Activated CD4-positive, alpha-beta T cell treated with anti-CD3 and anti-CD28 coated beads for 36 hours (primary cell): ENCODE measurements around the gene PHTF2. TPM values are rescaled to one million over a fixed set of nuclear protein-coding genes. Genes with fewer than 3 reads are reported as not detected.
A peak's percentile ranks its signal among the peaks of the same experiment; 100 is the strongest.

ENCODE experiments used
- ATAC-seq: fragments of 200-7000 bp; cut with Tn5 transposase; one replicate; pipeline ENCODE4 v1.10.0; 2021; ENCODE audit warnings: mild to moderate bottlenecking, moderate library complexity
- CTCF ChIA-PET: fragments of 350-600 bp; sonication (Branson Sonifier 250); formaldehyde crosslinking; loops from one replicate; lab custom pipeline; 2021; ENCODE audit warnings: antibody characterized with exemption; lab: Charles Lee
- POLR2A ChIA-PET: fragments of 350-600 bp; sonication (Branson Sonifier 250); formaldehyde crosslinking; loops from one replicate; lab custom pipeline; 2021; ENCODE audit warnings: antibody characterized with exemption, inconsistent platforms; lab: Charles Lee
- DNase-seq: peaks from one replicate; pipeline ENCODE4 v3.0.0-alpha.2; 2020
- H3K27ac Mint-ChIP-seq: one replicate; pipeline ENCODE4 v1.8.0; 2021; ENCODE audit warnings: mixed read lengths
- H3K27me3 Mint-ChIP-seq: one replicate; pipeline ENCODE4 v1.8.0; 2021; ENCODE audit warnings: mixed read lengths
- H3K36me3 Mint-ChIP-seq: one replicate; pipeline ENCODE4 v1.8.0; 2021; ENCODE audit warnings: low read depth, mixed read lengths
- H3K4me1 Mint-ChIP-seq: one replicate; pipeline ENCODE4 v1.8.0; 2021; ENCODE audit warnings: mixed read lengths
- H3K4me3 Mint-ChIP-seq: one replicate; pipeline ENCODE4 v1.8.0; 2021; ENCODE audit warnings: mild to moderate bottlenecking, moderate library complexity, mixed read lengths
- H3K9me3 Mint-ChIP-seq: one replicate; pipeline ENCODE4 v1.8.0; 2021; ENCODE audit warnings: low read depth, mixed read lengths
- intact Hi-C, 2 experiments: fragments of 100-400 bp; cut with DNase I in 1 of 2; cut with micrococcal nuclease in 1 of 2; formaldehyde crosslinking; loops; one replicate each; pipeline versions ENCODE4 v1.14.2 to v1.15.1; 2022 to 2024; cut with DNase I, micrococcal nuclease
- total RNA-seq, 2 experiments: library from RNA; stranded (reverse); gene quantifications; one replicate each; pipeline ENCODE4 v1.2.3, GENCODE V29; 2021

The PHTF2 gene
- 10 to 100 TPM; 25.5 to 26.7 TPM for total RNA-seq

DNA sequence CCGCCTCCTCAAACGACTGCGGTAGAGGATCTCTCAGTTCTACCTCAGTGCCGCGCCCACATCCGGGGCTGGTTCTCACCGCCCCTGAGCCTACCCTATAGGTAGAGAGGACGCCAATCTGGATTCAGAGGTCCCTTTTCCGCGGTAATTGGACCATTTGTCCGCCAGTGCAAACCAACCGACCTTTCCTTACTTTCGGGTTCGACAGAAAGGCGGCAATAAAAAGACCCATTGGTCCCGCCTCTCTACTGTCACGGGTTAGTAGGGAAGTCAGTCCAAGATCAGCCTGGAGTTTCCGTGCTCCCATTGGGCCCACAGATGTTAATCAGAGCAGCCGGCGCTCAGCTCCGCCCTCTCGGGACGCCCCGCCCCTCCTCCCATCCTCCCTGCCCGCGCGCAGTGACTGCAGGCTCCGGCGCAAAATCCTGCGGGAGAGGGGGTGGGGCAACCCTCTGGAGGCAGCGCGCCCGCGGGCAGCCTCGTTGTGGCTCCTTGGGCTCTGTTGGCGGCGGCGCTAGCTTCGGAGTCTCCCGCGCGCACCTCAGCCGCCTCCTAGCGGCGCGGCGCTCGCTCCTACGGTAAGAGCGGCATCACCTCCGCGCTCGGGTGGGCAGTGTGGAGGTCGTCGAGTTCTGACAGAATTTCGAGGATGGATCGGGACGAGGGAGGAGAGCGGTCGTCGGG is at the start of gene PHTF2, which contains the start of gene TMEM60:
Gene PHTF2 (plus strand): TSS at position 380 of the 684 bp plus-strand sequence.
Gene TMEM60 (minus strand): TSS at position 41 of the 684 bp plus-strand sequence. CDS start 4,061 bp downstream, outside the sequence.
- Mint-ChIP-seq H3K9me3 (no peaks in the 10 kb centered on the region), H3K36me3 (peaks cover 17% of the 10 kb centered on the region), H3K27ac (peak within 1 kb of the TSS; percentile 94), H3K4me3 (peak within 1 kb of the TSS; percentile 83), H3K4me1 (peaks cover 68% of the 10 kb centered on the region), H3K27me3 (no peaks in the 10 kb centered on the region)
- POLR2A ChIA-PET = interaction anchor here (1.0 to 1.2 kb wide), 2 partner anchors 77 to 103 kb away, joined by 3 to 4 read pairs; no protein-coding TSS in a partner anchor
- intact Hi-C loops = loop anchor here (1.0 to 5.0 kb wide), 9 partner anchors 33 to 1406 kb away; partner anchors contain the start of genes RSBN1L (in 2 of the 2) and PTPN12 (in 1 of the 2)
- peak; percentile 96 for DNase-seq
- ATAC-seq = peak; percentile 93
- CTCF ChIA-PET = interaction anchor here (0.7 to 2.2 kb wide), 10 partner anchors 12 to 382 kb away, joined by 3 to 7 read pairs (median 3); partner anchors contain the start of gene GSAP

DNA sequence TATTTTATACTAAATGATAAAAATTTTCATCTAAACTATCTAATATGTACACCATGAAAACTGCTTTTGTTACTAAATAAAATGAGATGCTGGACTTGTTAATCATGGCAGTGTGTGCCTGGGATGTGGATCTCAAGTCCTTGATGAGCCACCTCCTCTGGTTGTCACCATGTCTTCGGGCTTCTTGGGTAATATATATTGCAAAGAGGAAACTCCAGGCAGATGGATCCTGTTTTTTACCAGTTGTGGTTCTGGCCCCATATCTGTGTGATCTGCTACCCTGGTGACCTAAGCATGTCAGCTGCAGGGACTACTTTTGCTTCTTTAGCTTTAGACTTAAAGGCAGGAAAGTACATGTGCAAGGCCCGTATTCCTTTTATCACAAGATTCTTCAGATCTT is 46.6 kb upstream of the PHTF2 start:
- intact Hi-C loops = no loop called here
- peak; percentile 39 for ATAC-seq
- H3K4me3 Mint-ChIP-seq = no peak overlapping the region
- ChIA-PET CTCF (interaction anchor here (0.8 to 3.1 kb wide), 5 partner anchors 8 to 101 kb away, joined by 3 to 24 read pairs (median 3); partner anchors contain the start of gene RSBN1L), POLR2A (no interaction called here)
- no peak for DNase-seq
- peaks cover 47% of the 10 kb centered on the region for H3K4me1 Mint-ChIP-seq
- no peaks in the 10 kb centered on the region for H3K27me3 Mint-ChIP-seq
- H3K27ac Mint-ChIP-seq = peak overlapping the region; percentile 14
- H3K36me3 Mint-ChIP-seq = peaks cover 22% of the 10 kb centered on the region
- H3K9me3 Mint-ChIP-seq = no peaks in the 10 kb centered on the region

DNA sequence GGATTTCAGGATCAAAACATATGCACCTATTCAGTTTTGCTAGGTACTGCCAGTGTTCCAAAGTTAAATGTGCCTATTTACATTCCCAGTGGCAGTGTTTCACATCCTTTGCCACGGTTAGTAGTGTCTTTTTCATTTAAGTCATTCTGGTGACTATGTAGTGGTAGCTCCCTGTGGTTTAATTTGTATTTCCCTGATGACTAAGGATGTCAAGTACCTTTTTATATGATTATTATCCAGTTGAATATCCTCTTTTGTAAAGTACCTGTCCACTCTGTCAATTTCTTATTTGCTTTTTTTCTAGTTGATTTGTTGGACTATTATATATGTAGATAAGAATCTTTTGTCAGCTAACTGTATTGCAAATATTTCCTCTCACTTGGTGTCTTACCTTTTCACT is 45.4 kb upstream of the PHTF2 start:
- POLR2A ChIA-PET = no interaction called here
- intact Hi-C loops = no loop called here
- CTCF ChIA-PET = interaction anchor here (2.4 to 3.1 kb wide), 2 partner anchors 95 to 102 kb away, joined by 8 to 24 read pairs; no protein-coding TSS in a partner anchor
- ATAC-seq (peak; percentile 39), DNase-seq (no peak)
- Mint-ChIP-seq H3K4me1 (peaks cover 44% of the 10 kb centered on the region), H3K4me3 (no peak overlapping the region), H3K9me3 (no peaks in the 10 kb centered on the region), H3K36me3 (peaks cover 19% of the 10 kb centered on the region), H3K27ac (no peak overlapping the region), H3K27me3 (no peaks in the 10 kb centered on the region)

DNA sequence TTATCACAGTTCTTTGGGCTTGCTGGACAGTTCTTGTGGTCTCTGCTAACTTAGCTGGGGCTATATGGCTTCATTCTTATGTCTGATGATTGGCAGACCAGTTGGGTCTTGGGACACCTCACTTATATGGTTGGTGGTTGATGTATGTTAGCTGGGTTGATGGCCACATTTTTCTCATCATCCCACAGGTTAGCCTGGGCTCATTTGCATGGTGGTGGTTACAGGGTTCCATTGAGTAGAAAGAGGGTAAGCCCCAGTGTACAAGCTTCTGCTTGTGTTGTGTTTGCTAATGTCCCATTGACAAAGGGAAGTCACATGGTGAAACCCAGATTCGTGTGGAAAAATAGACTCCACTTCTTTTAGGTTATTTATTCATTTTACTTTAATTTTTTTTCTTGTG is 41.0 kb upstream of the PHTF2 start:
- CTCF ChIA-PET = interaction anchor here (0.6 to 3.7 kb wide), 7 partner anchors 10 to 112 kb away, joined by 3 to 40 read pairs (median 3); partner anchors contain the start of gene RSBN1L
- peak; percentile 70 for ATAC-seq

DNA sequence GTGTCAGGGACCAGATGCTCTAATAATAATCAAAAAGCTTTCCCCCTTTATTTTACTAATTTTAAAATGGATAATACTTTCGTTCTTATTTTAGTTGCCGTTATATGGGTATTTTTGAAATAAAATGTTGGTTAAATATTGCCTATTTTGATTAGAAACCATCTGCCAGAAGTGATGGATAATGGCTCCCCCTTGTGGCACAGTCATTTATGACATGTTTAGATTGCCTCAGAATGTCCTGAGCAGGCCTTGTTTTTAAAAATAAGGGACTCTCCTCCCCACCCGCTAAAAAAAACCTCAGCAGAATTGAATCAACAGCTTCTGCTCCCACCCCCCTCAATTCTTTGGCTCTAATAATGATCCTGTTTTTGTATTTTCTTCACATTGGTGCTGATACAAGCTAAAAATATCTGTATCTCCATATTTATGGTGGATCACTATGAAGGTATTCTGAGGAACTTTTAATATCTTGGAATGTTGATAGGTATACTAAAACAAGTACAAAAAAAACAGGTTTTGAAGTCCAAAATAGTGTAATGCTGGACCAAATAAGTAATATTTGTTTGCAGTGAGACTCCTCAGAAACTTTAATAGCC is 39.2 kb upstream of the PHTF2 start:
- ATAC-seq = peak; percentile 81
- no peak overlapping the region for H3K27ac Mint-ChIP-seq
- POLR2A ChIA-PET = no interaction called here

More for the DNA sequence above, 41.0 kb upstream of the PHTF2 start:
- Mint-ChIP-seq H3K4me3 (no peak overlapping the region), H3K4me1 (peaks cover 39% of the 10 kb centered on the region), H3K36me3 (no peaks in the 10 kb centered on the region), H3K27me3 (no peaks in the 10 kb centered on the region), H3K27ac (peak overlapping the region; percentile 19), H3K9me3 (no peaks in the 10 kb centered on the region)
- intact Hi-C loops = loop anchor here in 1 of 2 experiments (5.0 kb wide), 1 partner anchor 180 kb away; no protein-coding TSS in a partner anchor
- POLR2A ChIA-PET = no interaction called here
- peak; percentile 20 for DNase-seq

DNA sequence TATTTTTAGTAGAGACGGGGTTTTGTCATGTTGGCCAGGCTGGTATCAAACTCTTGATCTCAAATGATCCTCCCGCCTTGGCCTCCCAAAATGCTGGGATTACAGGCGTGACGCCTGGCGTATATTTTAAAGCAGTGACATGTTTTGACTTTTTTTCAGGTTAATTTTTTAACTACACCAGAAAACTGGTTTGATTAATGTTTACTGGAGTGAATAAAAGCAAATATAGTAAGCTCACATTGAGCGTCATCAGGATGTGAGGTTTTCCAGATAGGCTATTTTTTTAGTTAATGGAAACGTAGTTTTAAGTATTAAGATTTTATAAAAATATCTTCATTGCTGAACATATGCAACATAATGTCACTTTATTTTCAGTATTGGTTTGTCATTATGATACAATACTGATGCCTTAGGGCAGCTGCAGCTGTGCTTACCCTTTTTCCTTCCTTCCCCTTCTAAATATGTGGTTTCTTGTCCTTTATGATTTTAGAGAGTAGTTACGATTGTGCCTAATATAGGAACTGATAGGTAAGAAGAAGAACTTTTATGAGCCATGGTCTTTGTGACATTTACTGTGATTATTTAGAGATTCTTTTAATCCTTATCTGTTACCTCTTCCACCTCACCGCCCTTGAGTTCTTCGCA is 37.6 kb upstream of the PHTF2 start:
- H3K4me1 Mint-ChIP-seq = peaks cover 31% of the 10 kb centered on the region
- H3K27me3 Mint-ChIP-seq = no peaks in the 10 kb centered on the region
- intact Hi-C loops = no loop called here
- ChIA-PET CTCF (interaction anchor here (0.6 to 3.7 kb wide), 8 partner anchors 13 to 229 kb away, joined by 3 to 70 read pairs (median 4); no protein-coding TSS in a partner anchor), POLR2A (no interaction called here)
- ATAC-seq (no peak), DNase-seq (no peak)
- H3K27ac Mint-ChIP-seq = no peak overlapping the region
- no peak overlapping the region for H3K4me3 Mint-ChIP-seq
- no peaks in the 10 kb centered on the region for H3K9me3 Mint-ChIP-seq
- H3K36me3 Mint-ChIP-seq = peaks cover 5% of the 10 kb centered on the region

More for the DNA sequence above, 39.2 kb upstream of the PHTF2 start:
- H3K27me3 Mint-ChIP-seq = no peaks in the 10 kb centered on the region
- intact Hi-C loops = loop anchor here (1.0 to 5.0 kb wide), 5 partner anchors 63 to 178 kb away; partner anchors contain the start of gene RSBN1L (in 2 of the 2)
- H3K9me3 Mint-ChIP-seq = no peaks in the 10 kb centered on the region
- CTCF ChIA-PET = interaction anchor here (0.7 to 3.7 kb wide), 31 partner anchors 8 to 566 kb away, joined by 3 to 70 read pairs (median 4); no protein-coding TSS in a partner anchor
- DNase-seq = peak; percentile 78
- peaks cover 31% of the 10 kb centered on the region for H3K4me1 Mint-ChIP-seq
- H3K36me3 Mint-ChIP-seq = no peaks in the 10 kb centered on the region
- H3K4me3 Mint-ChIP-seq = no peak overlapping the region

DNA sequence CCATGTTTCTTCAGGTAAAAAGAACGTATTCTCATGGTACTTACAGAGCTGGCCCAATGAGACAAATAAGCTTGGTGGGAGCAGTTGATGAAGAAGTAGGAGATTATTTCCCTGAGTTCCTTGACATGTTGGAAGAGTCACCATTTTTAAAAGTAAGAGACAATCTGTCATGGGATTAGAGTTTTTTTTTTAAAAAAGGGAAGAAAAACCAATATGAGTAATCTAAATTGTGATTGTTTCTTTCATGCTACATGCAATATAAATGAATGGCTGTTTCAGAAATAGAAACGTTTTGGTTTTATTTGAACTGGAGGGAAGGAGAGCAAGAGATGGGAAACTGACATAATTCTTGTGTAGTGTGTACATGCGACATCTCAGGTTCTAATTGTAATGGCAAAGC is 33.1 kb upstream of the PHTF2 start:
- no peak overlapping the region for H3K4me3 Mint-ChIP-seq
- ChIA-PET POLR2A (no interaction called here), CTCF (no interaction called here)
- H3K9me3 Mint-ChIP-seq = no peaks in the 10 kb centered on the region
- no peak for DNase-seq
- H3K27ac Mint-ChIP-seq = no peak overlapping the region
- intact Hi-C loops = no loop called here
- peaks cover 7% of the 10 kb centered on the region for H3K36me3 Mint-ChIP-seq
- ATAC-seq = no peak
- no peaks in the 10 kb centered on the region for H3K27me3 Mint-ChIP-seq
- H3K4me1 Mint-ChIP-seq = peaks cover 14% of the 10 kb centered on the region

DNA sequence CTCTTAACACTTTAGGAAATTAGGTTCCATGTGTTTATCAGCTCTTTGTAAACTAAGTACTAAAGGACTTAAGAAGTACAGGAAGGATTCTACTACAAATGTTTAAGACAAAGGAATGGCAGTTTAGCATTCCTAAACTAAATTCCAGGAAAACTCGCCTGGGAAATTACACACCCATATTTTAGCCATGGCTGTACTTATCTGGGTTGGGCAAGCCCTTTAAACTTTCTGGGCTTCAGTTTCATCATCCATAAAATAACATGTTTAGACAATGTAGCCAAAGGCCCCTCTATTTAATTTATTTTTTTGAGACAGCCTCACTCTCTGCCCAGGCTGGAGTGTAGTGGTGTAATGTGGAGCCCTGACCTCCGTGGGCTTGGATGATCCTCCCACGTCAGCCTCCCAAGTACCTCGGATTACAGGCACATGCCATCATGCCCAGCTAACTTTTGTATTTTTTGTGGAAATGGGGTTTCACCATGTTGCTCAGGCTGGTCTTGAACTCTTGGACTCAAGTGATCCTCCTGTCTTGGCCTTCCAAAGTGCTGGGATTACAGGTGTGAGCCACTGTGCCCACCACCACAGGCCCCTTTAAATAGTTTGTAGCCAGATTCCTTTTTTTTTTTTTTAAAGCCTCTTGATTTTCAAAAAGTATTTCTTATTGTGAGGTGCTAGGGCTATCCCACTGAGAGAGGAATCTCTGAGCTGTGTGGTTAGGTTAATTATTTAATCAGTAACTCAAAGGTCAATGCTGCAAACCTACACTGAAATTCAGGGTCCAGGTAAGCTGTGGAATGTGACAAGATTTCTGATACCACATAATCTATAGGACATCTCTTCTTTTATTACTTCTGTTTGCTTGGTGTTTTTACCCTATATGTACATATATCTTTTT is 32.4 kb upstream of the PHTF2 start:
- Mint-ChIP-seq H3K9me3 (no peaks in the 10 kb centered on the region), H3K36me3 (peaks cover 11% of the 10 kb centered on the region), H3K27ac (no peak overlapping the region), H3K4me3 (no peak overlapping the region), H3K27me3 (no peaks in the 10 kb centered on the region), H3K4me1 (peaks cover 14% of the 10 kb centered on the region)
- intact Hi-C loops = no loop called here
- POLR2A ChIA-PET = no interaction called here
- CTCF ChIA-PET = interaction anchor here (0.6 kb wide), 1 partner anchor 33 kb away, joined by 3 read pairs; the partner anchor contains the start of gene PHTF2
- ATAC-seq = no peak
- DNase-seq = no peak

DNA sequence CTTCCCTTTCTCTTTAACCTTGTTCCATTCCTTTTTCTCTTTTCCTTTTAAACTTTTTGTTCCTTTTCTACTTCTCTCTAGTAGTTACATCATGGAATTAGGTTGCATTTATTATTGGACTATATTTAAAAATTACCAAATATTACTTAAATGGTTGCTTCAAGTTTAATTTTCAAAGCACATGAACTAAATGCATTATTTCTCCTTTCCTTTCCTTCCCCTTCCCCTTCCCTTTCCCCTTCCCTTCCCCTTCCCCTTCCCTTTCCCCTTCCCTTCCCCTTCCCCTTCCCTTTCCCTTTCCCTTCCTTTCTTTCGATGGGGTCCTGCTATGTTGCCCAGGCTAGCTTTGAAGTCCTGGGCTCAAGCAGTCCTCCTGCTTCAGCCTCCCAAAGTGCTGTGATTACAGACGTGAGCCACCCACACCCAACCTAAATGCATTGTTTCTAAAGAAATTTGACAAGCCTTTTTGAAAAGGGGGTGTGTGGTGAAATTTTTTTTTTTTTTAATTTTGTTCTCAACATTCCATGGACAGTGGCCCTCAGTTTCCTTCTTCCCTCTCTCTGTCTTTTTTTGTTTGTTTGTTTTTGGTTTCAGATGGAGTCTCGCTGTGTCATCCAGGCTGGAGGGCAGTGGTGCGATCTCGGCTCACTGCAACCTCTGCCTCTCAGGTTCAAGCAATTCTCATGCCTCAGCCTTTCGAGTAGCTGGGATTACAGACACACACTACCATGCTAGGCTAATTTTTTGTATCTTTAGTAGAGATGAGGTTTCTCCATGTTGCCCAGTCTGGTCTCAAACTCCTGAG is 31.6 kb upstream of the PHTF2 start:
- ChIA-PET POLR2A (no interaction called here), CTCF (interaction anchor here (0.6 kb wide), 1 partner anchor 32 kb away, joined by 3 read pairs; the partner anchor contains the start of gene PHTF2)
- peaks cover 14% of the 10 kb centered on the region for H3K4me1 Mint-ChIP-seq
- DNase-seq (no peak), ATAC-seq (no peak)
- H3K9me3 Mint-ChIP-seq = no peaks in the 10 kb centered on the region
- no peaks in the 10 kb centered on the region for H3K27me3 Mint-ChIP-seq
- no peak overlapping the region for H3K27ac Mint-ChIP-seq
- H3K4me3 Mint-ChIP-seq = no peak overlapping the region
- intact Hi-C loops = no loop called here
- H3K36me3 Mint-ChIP-seq = peaks cover 11% of the 10 kb centered on the region

DNA sequence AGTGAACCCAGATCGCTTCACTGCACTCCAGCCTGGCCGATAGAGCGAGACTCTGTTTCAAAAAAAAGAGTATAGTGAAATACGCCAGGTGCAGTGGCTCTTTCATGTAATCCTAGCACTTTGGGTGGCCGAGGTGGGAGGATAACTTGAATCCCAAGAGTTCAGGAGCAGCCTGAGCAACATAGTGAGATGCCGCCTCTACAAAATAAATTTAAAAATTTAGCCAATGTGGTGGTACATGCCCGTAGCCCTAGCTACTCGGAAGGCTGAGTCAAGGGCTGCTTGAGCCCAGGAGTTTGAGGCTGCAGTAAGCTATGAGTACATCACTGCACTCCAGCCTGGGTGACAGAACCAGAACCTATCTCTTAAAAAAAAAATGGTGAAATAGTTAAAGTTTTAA is 28.3 kb upstream of the PHTF2 start:
- POLR2A ChIA-PET = no interaction called here
- Mint-ChIP-seq H3K4me3 (no peak overlapping the region), H3K9me3 (no peaks in the 10 kb centered on the region), H3K27ac (no peak overlapping the region), H3K36me3 (peaks cover 23% of the 10 kb centered on the region), H3K4me1 (peaks cover 4% of the 10 kb centered on the region), H3K27me3 (no peaks in the 10 kb centered on the region)
- no peak for ATAC-seq
- intact Hi-C loops = no loop called here
- CTCF ChIA-PET = interaction anchor here (0.5 to 1.7 kb wide), 2 partner anchors 119 to 179 kb away, joined by 3 to 5 read pairs; no protein-coding TSS in a partner anchor
- no peak for DNase-seq
